Heart left ventricle (tissue), 16 donors: ENCODE results near the gene EVI5L. TPM values are rescaled to one million over a fixed set of nuclear protein-coding genes. Genes with fewer than 3 reads are reported as not detected.

Experiments used
- ATAC-seq, 4 donors: fragments of 200-7000 bp; cut with Tn5 transposase; one replicate each; pipeline ENCODE4 v1.9.1; 2020 to 2022; ENCODE audit warnings: moderate library complexity in 4 of 4, mild to moderate bottlenecking in 3 of 4, moderate number of reproducible peaks in 1 of 4
- DNase-seq, 5 donors: peaks; one replicate each; pipeline ENCODE4 v3.0.0-alpha.2; 2020
- H3K27ac ChIP-seq, 12 donors: fragments of 200-600 bp; sonication (generic) in 4 of 12; one replicate each; pipeline versions ENCODE4 v1.5.0 to v1.8.0; 2016 to 2022; ENCODE audit warnings: mild to moderate bottlenecking in 2 of 12
- H3K27me3 ChIP-seq, 9 donors: fragments of 200-600 bp; sonication (generic) in 2 of 9; one replicate each; pipeline versions ENCODE4 v1.5.1 to v1.8.0; 2016 to 2022; ENCODE audit warnings: mild to moderate bottlenecking in 3 of 9
- H3K36me3 ChIP-seq, 9 donors: fragments of 200-600 bp; sonication (generic) in 2 of 9; one replicate each; pipeline versions ENCODE4 v1.5.0 to v1.8.0; 2018 to 2022; ENCODE audit warnings: mild to moderate bottlenecking in 2 of 9
- H3K4me1 ChIP-seq, 12 donors: fragments of 200-600 bp; sonication (generic) in 4 of 12; one replicate each; pipeline versions ENCODE4 v1.5.0 to v1.8.0; 2016 to 2022; ENCODE audit warnings: mild to moderate bottlenecking in 3 of 12
- H3K4me3 ChIP-seq, 12 donors: fragments of 200-600 bp; sonication (generic) in 4 of 12; one replicate each; pipeline versions ENCODE4 v1.5.0 to v1.8.0; 2017 to 2022; ENCODE audit warnings: mild to moderate bottlenecking in 9 of 12, moderate library complexity in 4 of 12
- H3K9me3 ChIP-seq, 12 donors: fragments of 200-600 bp; sonication (generic) in 4 of 12; one replicate each; pipeline versions ENCODE4 v1.5.0 to v1.8.0; 2016 to 2022; ENCODE audit warnings: mild to moderate bottlenecking in 1 of 12
- POLR2A ChIP-seq, 2 donors: fragments of 450-650 bp; IDR thresholded peaks; one replicate each; pipeline ENCODE4 v1.6.1; 2017; ENCODE audit warnings: antibody characterized with exemption in 2 of 2, mild to moderate bottlenecking in 2 of 2, moderate library complexity in 2 of 2
- WGBS, 4 donors: extraction: QIAGEN DNeasy Blood & Tissue Kit in 2 of 4; methylation state at CpG; one replicate each; pipeline versions ENCODE4 v1.1.5 to v1.1.7; 2013 to 2018; 5-methylcytosine and 5-hydroxymethylcytosine counted together
- intact Hi-C, 10 donors: fragments of 100-400 bp; cut with DNase I; formaldehyde crosslinking; loops; one replicate each; pipeline versions ENCODE4 v1.11.1 to v1.14.2; 2022
- polyA plus RNA-seq, 2 donors: library from polyadenylated mRNA; stranded (reverse); fragments of 200-250 nt; gene quantifications; one replicate each; pipeline ENCODE4 v1.2.3, GENCODE V29; 2013
- total RNA-seq, 9 donors: library from RNA; depleted of rRNA in 2 of 9; stranded (reverse); fragments of >200 nt in 2 of 9; fragmentation: NEBNext Ultra II Directional in 3 of 9; extraction: Animal tissue kit (Norgen Biotek cat#: 25700) in 3 of 9; gene quantifications; one replicate each; pipeline versions ENCODE4 v1.1.0 to v1.2.4, GENCODE V29; 2016 to 2023
- TF ChIP-seq, protein P1 (sequence below), 12 donors: fragments of 200-600 bp; sonication (generic) in 4 of 12; IDR thresholded peaks; one replicate each; pipeline versions ENCODE4 v1.5.0 to v1.8.0; 2018 to 2022; ENCODE audit warnings: antibody characterized with exemption in 12 of 12, mild to moderate bottlenecking in 5 of 12
- donor health status: ischemic (EF 13 %, LVEDD 7.1; RV severe dilation, severe dysfunction).
- donor health status: healthy with polysubstance abuse.
- donor health status: DM: no; HTN: yes; CAD: no.
- donor health status: DM: no; HTN: no; CAD: no.
- donor health status: ischemic (EF 25% LVEDD 6.9; RV normal size, moderate dysfunction).
- donor health status: ischemic (EF 25% LVEDD 5.7; RV mildly dilated, moderate dysfunction).
- donor health status: healthy.
- donor health status: DM: yes; HTN: yes; CAD: no.
- donor health status: ischemic (EF 35%, LVEDD 5.7; RV mildly dilated, moderate dysfunction).
- donor health status: nonischemic (EF 11% LVEDD 7.7; RV severe dilation, severe dysfunction).
- donor health status: DM: yes; HTN: yes; CAD: no.
- donor health status: PGD.
- donor health status: ischemic (EF 29% LVEDD 5.4; RV normal size, mild dysfunction).
- donor health status: nonischemic (EF 23%, LVEDD 6.1; RV moderate dilation, normal function).

Gene EVI5L
- total and polyA plus RNA-seq, 11 donors = 18.2 to 41.9 (median 22.1) TPM

DNA sequence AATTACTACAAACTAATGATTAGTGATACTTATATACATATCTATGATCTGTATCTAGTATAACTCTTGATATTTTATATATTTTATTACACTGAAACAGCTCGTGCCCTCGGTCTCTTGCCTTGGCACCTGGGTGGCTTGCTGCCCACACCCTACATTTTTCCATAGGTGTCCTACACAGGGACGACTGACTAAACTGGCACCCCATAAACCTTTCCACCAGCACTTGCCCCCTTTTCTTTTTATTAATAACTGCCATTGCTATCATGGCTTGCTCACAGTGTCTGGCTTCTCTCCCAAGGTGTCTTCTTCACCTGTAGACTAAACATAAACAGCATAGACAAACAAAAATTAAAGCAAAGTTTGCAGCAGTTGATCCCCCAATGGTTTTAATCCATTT lies 36.5 kb upstream of the EVI5L start:
- no peak for TF ChIP-seq POLR2A (IDR thresholded peaks at IDR 0.05)
- TF ChIP-seq, protein P1, sequence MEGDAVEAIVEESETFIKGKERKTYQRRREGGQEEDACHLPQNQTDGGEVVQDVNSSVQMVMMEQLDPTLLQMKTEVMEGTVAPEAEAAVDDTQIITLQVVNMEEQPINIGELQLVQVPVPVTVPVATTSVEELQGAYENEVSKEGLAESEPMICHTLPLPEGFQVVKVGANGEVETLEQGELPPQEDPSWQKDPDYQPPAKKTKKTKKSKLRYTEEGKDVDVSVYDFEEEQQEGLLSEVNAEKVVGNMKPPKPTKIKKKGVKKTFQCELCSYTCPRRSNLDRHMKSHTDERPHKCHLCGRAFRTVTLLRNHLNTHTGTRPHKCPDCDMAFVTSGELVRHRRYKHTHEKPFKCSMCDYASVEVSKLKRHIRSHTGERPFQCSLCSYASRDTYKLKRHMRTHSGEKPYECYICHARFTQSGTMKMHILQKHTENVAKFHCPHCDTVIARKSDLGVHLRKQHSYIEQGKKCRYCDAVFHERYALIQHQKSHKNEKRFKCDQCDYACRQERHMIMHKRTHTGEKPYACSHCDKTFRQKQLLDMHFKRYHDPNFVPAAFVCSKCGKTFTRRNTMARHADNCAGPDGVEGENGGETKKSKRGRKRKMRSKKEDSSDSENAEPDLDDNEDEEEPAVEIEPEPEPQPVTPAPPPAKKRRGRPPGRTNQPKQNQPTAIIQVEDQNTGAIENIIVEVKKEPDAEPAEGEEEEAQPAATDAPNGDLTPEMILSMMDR (IDR thresholded peaks at IDR 0.05) = no peak
- DNase-seq (no peak), ATAC-seq (no peak)
- H3K27ac ChIP-seq = no peak overlapping the region
- H3K4me3 ChIP-seq = no peak overlapping the region
- intact Hi-C loops = loop anchor here in 7 of 10 donors (10.0 kb wide), 4 partner anchors 109 to 689 kb away; partner anchors contain the start of gene TRAPPC5 (in 2 of the 7)
- 75 to 83% (median 82%) methylated on average over 3 of the region's 3 CpGs for WGBS, 4 donors
- H3K4me1 ChIP-seq = peaks cover 0 to 11% (median 0%) of the 10 kb centered on the region in 12 donors
- no peaks in the 10 kb centered on the region for H3K9me3 ChIP-seq
- H3K27me3 ChIP-seq = peaks cover 12 to 59% (median 26%) of the 10 kb centered on the region in 9 donors
- H3K36me3 ChIP-seq = no peaks in the 10 kb centered on the region

DNA sequence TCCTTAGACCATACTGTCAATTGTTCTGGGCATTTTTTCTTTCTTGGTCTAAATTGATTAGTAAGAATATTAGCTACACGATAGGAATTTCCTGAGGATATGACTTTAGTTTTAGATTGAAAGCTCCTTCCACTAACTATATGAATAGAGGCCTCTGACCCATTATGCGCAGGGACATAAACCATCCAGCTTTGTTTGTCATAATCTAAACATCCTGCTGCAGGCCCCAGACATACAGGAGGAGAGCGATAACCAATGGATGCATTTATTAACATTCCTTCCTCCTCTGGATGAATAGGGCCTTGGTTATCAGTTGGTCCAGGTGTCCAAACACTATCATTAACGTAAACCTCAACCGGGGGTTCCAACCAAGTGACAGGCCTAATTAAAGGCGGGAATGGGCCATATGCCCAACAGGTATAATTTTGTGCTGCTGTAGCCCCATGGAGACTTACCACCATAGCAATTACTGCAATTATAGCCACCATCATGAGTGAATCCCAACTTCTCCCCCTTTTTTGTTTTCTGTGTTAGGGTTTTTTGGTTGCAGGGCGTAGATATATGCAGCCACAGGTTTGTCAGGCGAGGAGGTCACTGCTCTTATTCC lies 34.4 kb upstream of the EVI5L start:
- DNase-seq (no peak), ATAC-seq (no peak)
- peaks cover 0 to 1% (median 0%) of the 10 kb centered on the region in 12 donors for H3K9me3 ChIP-seq
- H3K27me3 ChIP-seq = peaks cover 0 to 46% (median 17%) of the 10 kb centered on the region in 9 donors
- intact Hi-C loops = loop anchor here in 9 of 10 donors (5.0 to 10.0 kb wide), 10 partner anchors 111 to 693 kb away; partner anchors contain the start of gene TRAPPC5 (in 3 of the 9)
- no peak overlapping the region for H3K27ac ChIP-seq
- peaks cover 0 to 8% (median 0%) of the 10 kb centered on the region in 12 donors for H3K4me1 ChIP-seq
- H3K36me3 ChIP-seq = no peaks in the 10 kb centered on the region
- H3K4me3 ChIP-seq = no peak overlapping the region
- no peak for TF ChIP-seq POLR2A (IDR thresholded peaks at IDR 0.05)
- TF ChIP-seq, protein P1 (IDR thresholded peaks at IDR 0.05) = no peak
- 64 to 68% (median 66%) methylated on average over 7 to 8 of the region's 8 CpGs for WGBS, 4 donors

DNA sequence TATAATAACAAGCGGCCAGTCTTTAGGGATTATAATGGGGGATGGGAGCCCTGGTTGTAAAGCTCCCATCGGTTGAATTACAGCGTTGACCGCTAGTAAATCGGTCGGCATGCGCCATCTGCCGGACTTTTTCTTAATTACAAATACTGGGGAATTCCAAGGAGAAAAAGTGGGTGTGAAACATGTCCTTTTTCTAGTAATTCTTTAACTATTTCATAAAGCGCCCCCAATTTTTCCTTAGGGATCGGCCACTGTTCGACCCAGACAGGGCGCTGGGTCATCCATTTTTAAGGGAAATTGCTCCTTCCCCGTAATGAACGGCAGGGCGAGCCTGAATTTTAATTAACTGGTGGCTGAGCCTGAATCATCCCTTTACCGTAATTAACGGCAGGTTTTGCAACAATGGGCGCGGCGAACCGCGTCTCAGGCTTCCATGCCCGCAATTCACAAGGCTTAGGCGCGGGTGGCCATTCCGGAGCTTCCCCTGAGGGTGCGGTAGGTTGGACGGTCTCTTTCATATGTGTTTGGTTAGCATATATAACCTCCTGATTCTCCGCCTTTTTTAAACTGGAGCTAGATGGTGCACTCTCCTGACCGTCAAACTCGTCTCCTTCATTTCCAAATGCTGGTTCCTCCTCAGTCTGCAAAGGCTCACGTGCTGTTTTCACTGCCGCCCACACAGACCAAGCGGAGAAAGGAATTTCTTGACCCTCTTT lies 30.2 kb upstream of the EVI5L start:
- intact Hi-C loops = loop anchor here (1.0 to 10.0 kb wide), 15 partner anchors 115 to 697 kb away; partner anchors contain the start of gene TRAPPC5 (in 4 of the 10)
- peaks cover 0 to 41% (median 16%) of the 10 kb centered on the region in 9 donors for H3K27me3 ChIP-seq
- peak overlapping the region in 6 of 12 donors; percentile 4 to 33 (median 12) for H3K4me3 ChIP-seq
- peak in 3 of 4 donors; percentile 68 to 89 (median 79) for ATAC-seq
- DNase-seq = peak; percentile 53 to 75 (median 64)
- 3 to 5% (median 3%) methylated on average over 34 of the region's 34 CpGs for WGBS, 4 donors
- H3K27ac ChIP-seq = peak overlapping the region in 1 of 12 donors; percentile 11
- H3K9me3 ChIP-seq = peaks cover 0 to 9% (median 0%) of the 10 kb centered on the region in 12 donors
- TF ChIP-seq, protein P1 (IDR thresholded peaks at IDR 0.05) = peak; percentile 29 to 68 (median 58)
- TF ChIP-seq POLR2A (IDR thresholded peaks at IDR 0.05) = no peak
- H3K36me3 ChIP-seq = no peaks in the 10 kb centered on the region
- peaks cover 0 to 8% (median 0%) of the 10 kb centered on the region in 12 donors for H3K4me1 ChIP-seq
